Testis (tissue), 2 donors: ENCODE results near the gene PTPRC.

Experiments used
- CTCF ChIP-seq, 3 experiments: fragments of 450-650 bp in 2 of 3; fragments of 200-600 bp in 1 of 3; sonication (generic) in 1 of 3; IDR thresholded peaks; one replicate each; pipeline ENCODE4 v1.5.1; 2016 to 2019; ENCODE audit warnings: antibody characterized with exemption in 3 of 3, mild to moderate bottlenecking in 2 of 3, moderate library complexity in 1 of 3
- POLR2A ChIP-seq: fragments of 450-650 bp; IDR thresholded peaks from one replicate; pipeline ENCODE4 v1.6.1; 2017; ENCODE audit warnings: antibody characterized with exemption, mild to moderate bottlenecking, moderate library complexity

- no peak for TF ChIP-seq CTCF (IDR thresholded peaks at IDR 0.05)
- no peak for TF ChIP-seq POLR2A
Observed at GRCh38 chr1:198631292-198631691, 7.5 kb upstream of the PTPRC start.
